ENCODE measurements around the gene RPH3AL.
"Not testable (repeated sequence)": the region's sequence is repeated elsewhere in the genome, so short reads cannot be mapped to it uniquely, and the experiment has no call there.

- TF ChIP-seq CTCF (conservative IDR thresholded peaks at IDR 0.05); EZH2 (IDR thresholded peaks at IDR 0.05; ENCODE audit: low read depth): not testable (repeated sequence)
These were observed 136.8 kb downstream of the RPH3AL start for GRCh38 chr17:215563-216478.
